Measurements from ENCODE around the gene EGFR.

Gene EGFR

DNA sequence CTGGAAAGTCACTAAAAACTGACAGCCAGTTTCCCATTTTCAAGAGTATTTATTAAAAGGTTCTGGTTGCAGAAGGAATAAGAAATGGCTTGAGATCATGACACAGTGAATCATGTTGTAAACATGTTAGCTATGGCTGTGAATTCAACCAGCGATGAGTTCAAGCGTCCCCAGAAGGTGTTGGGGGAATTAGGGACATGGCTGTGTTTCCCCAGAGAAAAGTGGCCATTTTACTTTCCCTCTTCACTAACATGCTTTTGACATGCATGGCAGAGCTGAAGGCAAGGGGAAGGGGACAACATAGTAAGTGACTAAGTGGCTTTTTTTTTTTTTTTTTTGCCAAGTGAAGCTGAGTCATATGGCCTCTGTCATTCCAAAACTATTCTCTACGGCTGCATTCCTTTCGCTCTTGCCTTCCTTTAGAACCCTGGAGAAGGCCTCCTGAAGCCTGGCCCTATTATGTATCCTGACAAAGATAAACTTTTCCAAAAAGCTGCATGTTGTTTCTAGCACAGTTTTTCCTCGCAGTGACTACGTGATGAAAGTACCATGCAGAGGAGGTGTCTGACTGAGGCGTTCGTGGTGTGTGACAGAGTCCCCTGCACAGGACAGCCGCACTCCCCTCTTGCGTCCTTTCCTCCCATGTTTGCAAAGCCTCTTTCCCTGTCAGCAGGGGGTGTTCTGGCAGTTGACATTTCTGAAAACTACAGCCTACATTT, 46.9 kb downstream of the EGFR start:
- DNase-seq = no peak

DNA sequence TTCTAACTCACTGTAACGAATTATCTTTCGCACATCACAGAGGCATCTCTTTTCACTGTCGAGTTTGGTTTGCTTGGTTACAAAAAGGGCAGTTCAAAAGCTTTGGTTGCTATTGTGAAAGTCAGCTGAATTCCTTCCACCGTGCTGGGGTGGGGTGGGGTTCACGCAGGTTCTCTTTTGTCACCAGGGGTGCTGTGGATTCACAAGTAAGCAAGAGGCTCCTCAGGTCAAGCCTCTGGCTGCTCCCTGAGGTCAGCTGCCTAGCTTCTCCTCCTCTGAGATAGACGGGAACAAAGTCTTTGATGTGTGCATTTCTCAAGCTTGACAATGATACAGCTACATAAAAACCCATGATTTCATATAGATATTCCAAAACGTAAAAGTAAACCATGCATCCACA, 47.7 kb downstream of the EGFR start:
- DNase-seq = no peak

DNA sequence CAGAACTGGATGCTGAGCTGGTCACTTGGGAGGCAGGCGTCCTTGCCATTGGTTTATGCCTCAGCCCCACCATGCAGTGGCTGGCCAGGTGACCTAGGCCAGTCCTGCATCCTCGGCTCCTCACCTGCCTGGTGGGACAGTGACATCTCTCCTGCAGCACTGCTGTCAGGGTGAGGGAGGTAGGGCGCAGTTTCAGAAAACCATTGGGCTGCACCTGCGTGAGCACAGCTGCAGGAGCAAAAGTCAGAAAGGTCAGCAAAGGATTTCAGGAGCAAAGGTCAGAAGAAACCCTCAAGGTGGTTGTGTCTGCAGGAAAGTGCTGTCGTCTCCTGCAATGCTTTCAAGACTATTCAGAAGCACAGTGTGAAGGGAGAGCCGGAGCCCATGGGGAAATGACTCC, 48.1 kb downstream of the EGFR start:
- no peak for DNase-seq

DNA sequence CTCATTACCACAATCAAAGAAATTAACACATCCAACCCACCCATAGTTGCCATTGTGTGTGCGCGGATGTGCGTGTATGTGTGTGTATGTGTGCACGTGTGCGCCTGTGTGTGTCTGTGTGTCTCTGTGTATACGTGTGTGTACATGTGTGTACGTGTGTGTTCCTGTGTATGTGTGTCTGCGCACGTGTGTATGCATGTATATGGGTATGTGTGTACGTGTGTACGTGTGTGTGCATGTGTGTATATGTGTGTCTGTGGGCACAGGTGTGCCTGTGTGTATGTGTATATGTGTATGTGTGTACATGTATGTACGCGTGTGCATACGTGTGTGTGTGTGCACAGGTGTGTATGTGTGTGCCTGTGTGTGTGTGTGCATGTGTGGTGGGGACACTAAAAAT, 48.9 kb downstream of the EGFR start:
- no peak for DNase-seq

DNA sequence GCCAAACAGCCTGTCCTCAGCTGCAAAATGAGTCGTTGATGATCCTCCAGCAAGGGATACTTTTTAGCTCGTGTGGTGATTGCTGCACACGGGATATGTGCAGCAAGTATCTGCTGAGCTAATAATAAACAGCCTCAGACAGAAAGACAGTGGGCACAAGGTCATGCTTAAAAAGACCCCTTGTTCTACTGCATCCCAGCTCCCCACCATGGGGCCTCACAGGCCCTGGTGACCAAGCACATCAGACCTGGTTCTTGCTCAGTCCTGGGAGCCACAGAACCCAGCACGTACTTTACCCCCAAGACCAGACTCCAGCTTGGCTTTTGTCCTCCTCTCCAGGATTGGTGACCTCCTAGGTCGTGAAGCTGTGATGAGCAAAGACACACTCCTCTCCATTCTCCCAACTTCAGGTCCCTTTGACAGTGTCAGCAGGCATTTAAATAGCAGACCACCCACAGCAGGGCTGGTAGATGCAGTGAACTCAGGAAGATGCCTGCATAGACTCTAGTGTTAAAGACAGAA, 50.5 kb downstream of the EGFR start:
- DNase-seq = no peak

DNA sequence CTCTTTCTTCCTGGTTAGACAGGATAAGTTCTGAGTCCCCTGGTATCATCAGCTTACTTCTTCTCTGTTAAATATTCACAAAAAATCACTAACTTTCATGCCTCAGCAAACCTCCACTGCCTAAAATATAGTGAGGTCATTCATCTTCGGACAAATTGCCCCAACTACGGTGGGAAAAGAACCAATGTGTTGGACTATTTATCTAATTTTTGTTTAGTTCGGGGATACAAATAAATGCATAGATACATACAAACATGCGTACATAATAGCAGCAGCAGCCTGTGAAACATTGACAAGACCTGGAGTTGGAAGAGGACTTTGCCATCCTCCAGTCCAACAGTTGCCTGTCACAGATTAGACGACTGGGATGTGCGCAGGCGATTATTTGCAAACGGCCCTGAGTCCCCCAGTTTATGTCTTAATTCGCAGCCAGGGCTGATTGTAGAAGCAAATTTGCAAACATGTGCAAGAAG, 51.5 kb downstream of the EGFR start:
- no peak for DNase-seq

DNA sequence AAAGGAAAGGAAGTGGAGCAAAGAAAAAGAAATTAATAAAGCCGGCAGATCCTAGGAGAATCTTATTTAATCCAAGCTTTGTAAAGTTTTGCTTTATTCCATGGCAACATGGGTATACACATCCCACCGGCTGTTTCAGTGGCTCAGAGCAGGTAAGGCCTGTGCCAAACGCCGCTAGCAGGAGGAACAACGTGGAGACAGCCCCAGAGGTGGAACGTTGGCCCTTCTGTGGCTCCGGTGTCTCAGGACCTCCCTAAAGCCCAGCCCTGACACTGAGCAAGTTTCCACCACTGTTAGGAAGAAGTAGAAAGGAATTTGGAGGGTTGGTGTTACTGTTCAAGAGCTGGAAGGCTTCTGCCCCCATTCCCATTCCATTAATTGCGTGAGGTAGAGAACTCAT, 52.0 kb downstream of the EGFR start:
- no peak for DNase-seq

DNA sequence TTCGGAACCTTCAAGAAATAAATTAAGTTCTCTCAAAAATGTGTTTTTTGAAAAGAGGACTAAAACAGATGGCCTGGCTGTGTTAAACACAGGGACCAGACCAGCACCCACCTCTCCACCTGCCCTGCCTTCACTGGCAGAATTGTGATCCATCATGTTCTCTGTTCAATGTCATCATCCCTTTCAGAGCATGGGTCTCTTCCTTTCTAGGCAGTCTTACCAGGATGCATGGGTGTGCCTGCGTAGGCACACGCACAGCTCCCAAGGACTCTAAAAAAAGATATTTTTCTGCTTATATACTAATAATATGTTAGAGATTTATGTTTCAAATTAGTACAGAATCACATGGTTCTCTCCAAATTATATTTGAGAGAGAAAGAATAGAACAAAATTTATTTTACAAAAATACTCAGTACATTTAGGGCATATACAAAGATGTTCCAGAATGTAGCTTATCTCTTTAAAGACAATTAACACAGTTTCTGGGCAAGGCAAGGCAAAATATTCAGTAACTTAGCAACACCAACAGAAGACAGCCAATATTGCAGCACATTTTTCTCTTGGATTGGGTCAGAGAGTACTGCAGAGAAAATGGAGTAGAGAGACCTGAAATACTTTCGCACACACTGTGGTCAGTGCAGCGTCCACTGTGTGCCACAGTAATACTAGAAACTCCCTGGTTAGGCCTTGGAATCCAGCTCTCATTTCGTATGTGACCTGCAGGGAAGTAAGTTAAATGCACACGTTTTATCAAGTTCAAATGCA, 52.8 kb downstream of the EGFR start:
- DNase-seq = no peak

DNA sequence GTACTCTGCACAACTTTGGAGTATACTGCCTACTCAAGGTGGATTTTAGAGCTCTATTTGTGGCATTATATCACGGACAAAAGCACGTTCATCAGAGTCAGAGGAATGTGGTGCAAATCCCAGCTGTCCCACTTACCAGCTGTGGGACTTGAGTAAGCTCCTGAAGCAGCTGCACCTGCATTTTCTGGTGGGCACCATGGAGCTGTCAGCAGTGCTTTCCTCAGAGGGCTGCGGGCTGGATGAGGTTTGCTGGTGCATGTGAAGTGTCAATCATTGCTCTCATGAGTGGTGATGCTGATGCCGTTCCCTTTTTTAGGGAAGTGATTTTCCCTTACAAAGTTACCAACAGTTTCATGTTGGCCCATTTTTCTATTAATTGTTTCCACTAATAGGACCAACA, 53.4 kb downstream of the EGFR start:
- no peak for DNase-seq

DNA sequence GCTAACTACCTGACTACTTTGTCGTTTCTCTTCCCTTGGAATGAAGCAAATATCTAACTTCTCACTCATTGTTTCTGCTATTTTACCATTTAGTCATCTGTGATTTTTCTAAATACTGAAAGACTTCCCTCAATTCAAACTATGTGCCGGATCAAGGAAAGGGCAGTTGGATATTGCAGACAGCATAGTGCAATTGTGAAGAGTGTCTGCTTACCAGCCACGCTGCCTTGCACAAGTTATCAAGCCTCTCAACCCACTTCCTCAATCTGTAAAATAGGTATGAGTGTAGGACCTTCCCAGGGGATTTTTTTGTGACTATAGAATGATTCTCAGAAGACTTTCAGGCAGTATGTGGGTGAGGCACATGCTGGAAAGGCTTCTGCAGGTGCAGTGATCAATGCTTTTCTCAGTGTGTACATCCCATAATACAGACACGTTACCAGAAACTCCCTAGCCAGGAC, 54.3 kb downstream of the EGFR start:
- no peak for DNase-seq

DNA sequence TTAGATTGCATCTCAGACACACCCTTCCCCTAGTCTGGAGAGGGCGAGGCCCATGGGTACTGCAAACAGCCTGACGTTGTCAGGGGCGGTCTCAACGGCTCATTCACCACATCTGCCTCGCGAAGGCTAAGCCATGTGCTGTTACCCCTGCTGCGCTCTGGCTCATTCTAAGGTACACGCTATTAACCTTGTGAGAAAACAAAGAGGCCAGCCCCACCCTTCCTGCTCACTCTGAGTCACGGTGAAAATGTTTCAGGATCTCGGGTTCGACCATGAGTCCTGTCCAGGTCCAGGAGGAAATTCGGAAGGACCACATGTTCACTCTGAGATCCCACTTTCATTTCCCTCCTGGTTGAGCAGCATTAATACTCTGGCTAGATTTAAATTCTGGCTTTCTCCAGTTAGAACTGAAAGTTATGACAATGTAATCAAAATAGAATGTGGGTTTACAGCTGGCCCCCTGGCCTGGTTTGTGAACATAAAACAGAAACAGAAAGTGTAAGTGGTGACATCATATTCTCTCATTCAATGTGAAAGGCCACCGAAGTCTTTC, 55.2 kb downstream of the EGFR start:
- DNase-seq = peak; percentile 27

DNA sequence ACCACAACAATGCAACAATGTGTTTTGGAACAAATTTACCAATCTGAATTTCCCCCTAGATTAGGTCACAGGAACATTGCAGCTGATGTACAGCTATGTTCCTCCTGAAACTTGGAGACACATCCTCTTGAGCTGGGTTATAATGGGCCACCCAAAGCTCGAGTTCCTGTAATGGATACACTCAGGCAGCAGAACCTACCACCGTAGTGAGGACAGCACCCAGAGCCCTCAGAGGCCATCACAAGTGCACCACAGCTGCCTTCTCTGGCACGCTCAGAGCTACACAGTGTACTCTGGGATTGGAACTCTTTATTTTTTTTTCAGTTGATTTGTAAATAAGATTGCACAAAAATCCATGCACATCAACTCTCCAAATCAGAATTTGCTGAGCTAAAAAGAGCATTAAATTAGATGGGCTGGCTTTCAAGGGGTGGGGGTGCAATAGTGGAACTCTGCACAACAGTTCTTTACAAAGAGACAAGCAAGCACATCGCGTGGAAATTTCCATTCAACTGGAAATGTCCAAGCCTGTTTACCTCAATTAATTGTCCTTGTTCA, 56.7 kb downstream of the EGFR start:
- no peak for DNase-seq

DNA sequence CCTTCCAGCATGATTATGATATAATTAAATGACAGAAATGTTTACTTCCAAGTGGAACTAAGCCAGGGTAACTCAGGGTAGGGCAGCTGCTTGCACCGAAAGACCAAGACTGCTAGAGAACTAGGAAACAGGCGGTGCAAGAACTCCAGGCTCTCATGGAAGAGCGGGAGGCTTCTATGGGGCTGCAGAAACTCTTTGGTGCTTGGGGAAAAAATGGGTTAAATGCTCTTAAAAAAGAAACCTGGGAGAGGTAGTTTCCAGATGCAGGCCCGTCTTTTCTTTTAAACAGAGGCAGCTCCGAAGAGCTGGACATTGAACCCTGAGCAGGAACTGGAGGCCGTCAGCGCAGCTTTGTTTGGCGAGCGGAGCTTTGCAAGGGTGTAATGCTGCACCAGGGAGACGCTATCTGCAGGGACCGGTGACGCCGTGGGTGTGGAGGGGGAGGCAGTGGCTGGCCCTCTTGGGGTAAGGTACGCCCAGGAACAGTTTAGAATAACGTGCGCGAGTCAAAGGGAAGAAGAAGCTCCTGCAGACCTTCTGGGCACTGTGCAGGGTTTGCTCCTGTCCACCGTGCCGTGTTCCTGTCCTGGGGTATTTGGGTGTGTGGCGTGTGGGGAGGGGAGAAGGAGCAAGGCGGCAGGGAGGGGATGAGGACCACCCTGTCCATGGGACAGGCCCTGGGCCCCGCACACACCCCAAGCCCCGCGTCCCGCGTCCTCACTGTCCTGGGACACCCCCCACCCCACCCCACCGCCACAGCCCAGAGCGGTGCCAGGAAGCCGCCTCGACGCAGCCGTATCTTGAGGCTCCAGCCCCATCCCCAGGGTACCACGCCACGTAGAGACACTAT, 59.0 kb downstream of the EGFR start:
- no peak for DNase-seq

DNA sequence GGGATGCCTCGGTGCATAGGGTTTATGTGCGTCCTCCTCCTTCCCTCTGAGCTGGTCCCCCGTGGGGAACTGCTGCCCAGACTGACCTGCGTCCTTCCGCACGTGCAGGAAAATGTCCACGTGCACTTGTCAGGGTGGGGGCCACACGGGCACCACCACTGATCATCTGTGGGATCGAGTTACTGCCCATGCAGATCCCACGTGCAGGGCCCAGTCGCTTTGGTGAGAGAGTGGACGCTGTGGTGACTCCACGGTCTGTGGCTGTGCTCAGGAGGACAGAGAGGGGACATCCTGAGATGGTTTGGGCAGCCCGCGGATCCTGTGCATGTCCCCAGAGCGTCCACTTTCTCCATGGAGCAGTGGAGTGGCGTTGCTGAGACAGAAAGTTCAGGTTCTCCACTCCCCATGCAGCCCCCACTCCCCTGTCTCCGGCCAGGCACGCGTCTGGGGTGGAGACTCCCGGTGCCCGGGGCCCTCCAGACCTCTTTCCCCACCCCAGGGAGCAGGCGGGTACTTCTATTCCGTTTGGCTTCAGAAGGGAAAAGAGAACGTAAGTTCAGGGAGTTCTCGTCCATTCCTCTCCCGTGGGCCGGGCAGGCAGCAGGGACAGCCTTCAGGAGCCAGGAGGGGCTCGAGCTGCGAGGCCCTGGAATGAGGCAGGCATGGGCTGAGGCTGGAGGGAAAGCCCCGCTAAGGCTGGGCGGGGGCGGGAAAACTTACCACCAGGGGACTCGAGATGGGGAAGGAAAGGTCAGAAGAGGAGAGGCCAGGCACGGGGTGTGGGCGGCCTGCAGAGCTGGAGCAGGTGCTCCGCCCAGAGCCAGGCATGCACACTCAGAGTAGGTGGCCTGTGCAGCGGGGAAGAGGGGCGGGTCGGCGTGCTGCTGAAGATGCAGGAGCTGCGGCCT, 59.9 kb downstream of the EGFR start:
- DNase-seq = no peak

DNA sequence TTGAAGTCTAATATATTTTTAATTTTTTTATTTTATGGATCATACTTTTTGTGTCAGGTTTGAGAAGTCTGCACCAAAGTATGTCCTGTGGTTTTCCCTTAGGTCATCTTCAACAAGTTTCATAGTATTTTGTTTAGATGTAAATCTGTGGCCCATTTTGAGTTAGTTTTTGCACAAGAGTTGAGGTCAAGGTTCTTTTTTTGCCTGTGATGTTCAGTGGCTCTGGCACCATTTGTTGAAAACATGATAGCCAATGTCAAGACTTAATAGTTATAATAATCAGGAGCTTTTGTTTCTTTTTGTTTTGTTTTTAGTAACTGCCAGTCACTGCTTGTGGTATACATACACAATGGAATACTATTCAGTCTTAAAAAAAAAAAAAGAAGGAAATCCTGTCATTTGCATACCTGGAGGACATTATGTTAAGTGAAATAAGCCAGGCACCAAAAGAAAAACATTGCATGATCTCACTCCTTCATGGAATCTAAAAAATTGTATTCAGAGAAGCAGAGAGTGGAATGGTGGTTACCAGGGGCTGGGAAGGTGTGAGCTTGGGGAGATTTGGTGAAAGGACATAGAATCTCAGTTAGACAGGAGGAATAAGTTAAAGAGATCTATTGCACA, 61.3 kb downstream of the EGFR start:
- no peak for DNase-seq

DNA sequence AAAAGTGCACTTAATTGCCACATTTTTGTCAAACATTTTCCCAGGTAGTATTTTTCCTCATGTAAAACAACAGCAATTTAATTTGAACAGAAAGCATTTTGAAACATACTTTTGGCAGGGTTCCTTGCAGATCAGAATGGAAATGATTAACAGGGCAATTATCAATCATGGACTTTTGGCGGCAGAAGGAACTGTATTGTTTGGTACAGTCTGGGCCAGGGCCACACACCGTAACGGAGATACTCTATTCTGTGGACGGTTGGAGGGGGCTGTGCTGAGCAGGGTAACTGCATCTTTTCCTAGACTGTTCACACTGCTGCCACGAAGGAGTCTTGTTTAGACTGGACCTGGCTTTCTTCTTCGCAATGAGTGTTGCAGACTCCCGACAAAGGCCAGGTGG, 62.3 kb downstream of the EGFR start:
- DNase-seq = no peak

DNA sequence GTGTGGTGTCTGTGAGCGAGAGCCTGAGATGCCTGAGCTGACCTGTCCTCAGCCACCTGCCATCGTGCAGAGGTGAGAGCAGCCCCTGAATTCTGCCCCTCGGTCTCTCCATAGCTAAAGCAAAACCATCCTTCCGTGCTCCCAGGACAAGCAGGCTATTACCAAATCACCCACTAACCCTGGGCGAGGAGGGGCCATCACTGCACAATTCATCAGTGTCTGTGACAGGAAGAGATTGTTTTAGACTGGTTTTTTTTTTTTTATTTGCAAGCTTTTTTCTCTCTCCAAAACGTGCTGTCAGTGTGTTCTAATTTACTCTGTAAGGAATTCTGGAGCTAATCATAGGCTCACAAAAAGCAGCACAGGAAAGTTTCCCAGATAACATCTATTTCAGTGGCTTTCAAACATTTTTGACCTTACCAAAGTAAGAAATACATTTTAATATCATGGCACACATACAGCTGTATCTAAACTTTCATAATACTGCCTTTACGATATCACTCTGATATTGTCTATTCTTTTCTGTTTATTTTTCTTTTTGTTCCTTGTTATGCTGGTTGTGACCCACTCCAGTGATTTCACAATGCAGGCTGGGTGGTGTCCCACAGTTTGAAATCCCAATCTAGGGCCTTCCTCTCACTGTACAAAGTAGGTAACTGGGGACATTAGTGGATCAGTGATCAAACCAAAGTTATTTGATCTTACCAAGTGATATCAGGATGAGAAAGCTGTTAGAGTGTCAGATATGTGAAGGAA, 62.8 kb downstream of the EGFR start:
- no peak for DNase-seq

DNA sequence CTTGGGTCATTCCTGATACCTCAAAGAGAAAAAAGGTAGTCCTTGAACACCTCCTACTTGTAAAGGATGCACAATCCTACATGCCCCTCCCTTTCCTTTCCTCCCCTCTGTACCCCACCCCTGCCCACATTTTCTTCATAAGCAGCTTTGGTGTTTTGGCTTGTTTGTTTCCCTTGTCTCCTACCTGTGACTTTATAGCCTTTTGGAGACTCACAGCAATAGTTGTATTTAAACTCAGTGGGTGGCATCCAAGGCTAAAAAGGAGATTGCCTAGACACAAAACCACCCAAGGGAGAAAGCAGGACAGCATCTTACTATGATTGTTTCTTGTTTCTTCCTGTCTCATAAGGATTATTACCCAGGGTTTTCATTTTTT, 63.4 kb downstream of the EGFR start:
- no peak for DNase-seq

DNA sequence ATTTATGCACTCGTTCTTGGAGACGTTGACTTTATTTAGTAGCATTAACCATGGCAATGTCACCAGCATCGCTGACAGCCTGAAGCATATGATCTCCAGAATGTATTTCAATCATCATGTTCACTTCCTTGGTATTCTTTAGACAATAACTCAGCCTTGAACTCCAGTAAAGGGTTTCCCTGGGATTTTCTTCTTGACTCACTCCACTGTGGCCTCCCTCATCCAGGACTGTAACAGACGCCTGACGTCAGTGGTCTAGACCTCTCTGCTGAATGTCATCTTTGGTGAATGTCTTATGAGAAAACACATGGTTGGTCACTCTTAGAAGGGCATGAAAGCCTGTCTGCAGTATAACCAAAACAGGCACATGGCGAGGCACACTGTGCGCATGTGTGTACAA, 64.4 kb downstream of the EGFR start:
- no peak for DNase-seq

DNA sequence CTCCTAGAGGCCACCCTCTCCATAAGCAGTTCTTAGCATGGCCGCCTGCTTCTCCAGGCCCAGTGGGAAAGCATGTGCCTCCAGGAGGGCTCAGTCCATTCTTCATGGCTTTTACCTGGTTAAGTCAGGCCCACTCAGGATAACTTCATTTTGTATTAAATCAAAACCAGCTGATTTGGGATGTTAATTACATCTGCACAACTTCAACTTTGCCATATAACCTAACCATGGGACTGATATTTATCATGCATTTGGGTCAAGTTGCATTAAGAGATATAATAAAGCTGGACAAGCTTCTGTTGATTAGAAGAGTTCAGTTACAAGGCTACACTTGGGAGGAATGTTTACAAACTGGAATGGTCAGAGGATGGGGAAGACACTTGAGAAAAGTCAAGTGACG, 65.5 kb downstream of the EGFR start:
- no peak for DNase-seq
